ENCODE measurements around the gene LTBP4. TPM values are rescaled to one million over a fixed set of nuclear protein-coding genes. Genes with fewer than 3 reads are reported as not detected.
"Not testable (repeated sequence)": the region's sequence is repeated elsewhere in the genome, so short reads cannot be mapped to it uniquely, and the experiment has no call there.

LTBP4 gene
- total and polyA plus RNA-seq, 8 donors, result 151 to 519 (median 345) TPM

GRCh38 chr19:40621966-40622772, 21.0 kb downstream of the LTBP4 start:
- peak in 1 of 4 donors; percentile 70 for DNase-seq
- Histone ChIP-seq H3K4me3 (no peak overlapping the region), H3K4me1 (no peaks in the 10 kb centered on the region), H3K27ac (no peak overlapping the region), H3K36me3 (peaks cover 0 to 49% of the 10 kb centered on the region in 2 donors), H3K9me3 (no peaks in the 10 kb centered on the region), H3K27me3 (no peaks in the 10 kb centered on the region)
- no peak for TF ChIP-seq CTCF (IDR thresholded peaks at IDR 0.05)
- intact Hi-C loops (cut with DNase I), result no loop called here
- no peak for ATAC-seq

GRCh38 chr19:40622773-40623075, 21.6 kb downstream of the LTBP4 start:
- no peak overlapping the region for H3K27ac ChIP-seq
- no peak overlapping the region for H3K4me3 ChIP-seq
- no peaks in the 10 kb centered on the region for H3K4me1 ChIP-seq
- TF ChIP-seq CTCF (IDR thresholded peaks at IDR 0.05), result no peak
- ATAC-seq (no peak), DNase-seq (peak in 1 of 4 donors; percentile 47)
- no peaks in the 10 kb centered on the region for H3K9me3 ChIP-seq
- intact Hi-C loops (cut with DNase I), result no loop called here
- no peaks in the 10 kb centered on the region for H3K27me3 ChIP-seq
- H3K36me3 ChIP-seq, result peaks cover 0 to 49% of the 10 kb centered on the region in 2 donors

- peak in 1 of 4 donors; percentile 80 for DNase-seq
- intact Hi-C loops (cut with DNase I), result no loop called here
- no peak overlapping the region for H3K27ac ChIP-seq
- H3K36me3 ChIP-seq, result peaks cover 0 to 49% of the 10 kb centered on the region in 2 donors
- no peaks in the 10 kb centered on the region for H3K4me1 ChIP-seq
- H3K27me3 ChIP-seq, result no peaks in the 10 kb centered on the region
- no peaks in the 10 kb centered on the region for H3K9me3 ChIP-seq
- H3K4me3 ChIP-seq, result no peak overlapping the region
- peak; percentile 61 for ATAC-seq
- TF ChIP-seq CTCF (IDR thresholded peaks at IDR 0.05), result no peak
These were observed 22.5 kb downstream of the LTBP4 start for GRCh38 chr19:40623403-40624251.

- intact Hi-C loops (cut with DNase I); H3K4me3 ChIP-seq; H3K27me3 ChIP-seq; ATAC-seq; H3K27ac ChIP-seq; H3K4me1 ChIP-seq; H3K9me3 ChIP-seq: not testable (repeated sequence)
- H3K36me3 ChIP-seq, result peaks cover 0 to 47% of the 10 kb centered on the region in 2 donors
- peak in 1 of 4 donors; percentile 25 for DNase-seq
These were observed 23.4 kb downstream of the LTBP4 start for GRCh38 chr19:40624369-40625153.

- peaks cover 0 to 43% of the 10 kb centered on the region in 2 donors for H3K36me3 ChIP-seq
- H3K27ac ChIP-seq, result no peak overlapping the region
- H3K4me1 ChIP-seq, result no peaks in the 10 kb centered on the region
- intact Hi-C loops (cut with DNase I), result no loop called here
- no peak overlapping the region for H3K4me3 ChIP-seq
- ATAC-seq (no peak), DNase-seq (peak in 1 of 4 donors; percentile 46)
- H3K9me3 ChIP-seq, result no peaks in the 10 kb centered on the region
- no peaks in the 10 kb centered on the region for H3K27me3 ChIP-seq
- TF ChIP-seq CTCF (IDR thresholded peaks at IDR 0.05), result no peak
These were observed 24.4 kb downstream of the LTBP4 start for GRCh38 chr19:40625406-40626120.

Measured in left lung (tissue), 10 donors.